Mononuclear cell (primary cell): Measurements from ENCODE around the gene MIER2. TPM values are rescaled to one million over a fixed set of nuclear protein-coding genes. Genes with fewer than 3 reads are reported as not detected.
"Not testable (repeated sequence)": the region's sequence is repeated elsewhere in the genome, so short reads cannot be mapped to it uniquely, and the experiment has no call there.

ENCODE experiments used
- H3K27me3 ChIP-seq: 2 replicates; pipeline ENCODE4 v1.6.0; 2011; ENCODE audit warnings: low read length, control low read depth; ENCODE audit not compliant: insufficient read depth
- H3K4me1 ChIP-seq: 2 replicates; pipeline ENCODE4 v1.5.1; 2011; ENCODE audit warnings: mild to moderate bottlenecking, low read length, control low read depth; ENCODE audit not compliant: insufficient read depth
- H3K4me3 ChIP-seq: 2 replicates; pipeline ENCODE4 v1.5.1; 2011; ENCODE audit warnings: mild to moderate bottlenecking, low read length, moderate library complexity
- H3K9me3 ChIP-seq: 2 replicates; pipeline ENCODE4 v1.5.1; 2011; ENCODE audit warnings: low read depth, mild to moderate bottlenecking, control low read depth, low read length
- total RNA-seq: library from RNA; depleted of rRNA; stranded (reverse); fragments of >200 nt; gene quantifications from one replicate; pipeline ENCODE4 v1.2.3, GENCODE V29; 2012

MIER2 gene
- total RNA-seq, 1 donor: 4.3 TPM

GRCh38 chr19:370641-371330 lies 26.2 kb upstream of the MIER2 start:
- Histone ChIP-seq H3K9me3 (no peaks in the 10 kb centered on the region), H3K27me3 (no peaks in the 10 kb centered on the region), H3K4me1 (no peaks in the 10 kb centered on the region), H3K4me3 (no peak overlapping the region)

GRCh38 chr19:369876-370275 lies 25.3 kb upstream of the MIER2 start:
- H3K27me3 ChIP-seq: no peaks in the 10 kb centered on the region

DNA sequence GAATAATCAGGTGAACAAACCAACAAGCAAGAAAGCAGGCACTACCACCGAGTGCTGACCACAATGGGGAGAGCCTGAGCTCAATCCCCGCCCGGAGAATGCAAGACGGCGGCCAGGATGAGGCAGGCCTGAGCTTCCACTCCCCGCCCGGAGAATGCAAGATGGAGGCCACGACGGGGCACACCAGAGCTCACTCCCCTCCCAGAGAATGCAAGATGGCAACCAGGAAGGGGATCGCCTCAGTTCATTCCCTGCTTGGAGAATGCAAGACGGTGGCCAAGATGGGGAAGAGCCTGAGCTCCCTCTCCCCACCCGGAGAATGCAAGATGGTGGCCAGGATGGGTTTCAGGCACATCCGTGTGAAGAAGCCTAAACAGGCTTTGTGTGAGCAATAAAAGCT lies 24.7 kb upstream of the MIER2 start:
- Histone ChIP-seq H3K9me3 (no peaks in the 10 kb centered on the region), H3K4me3 (no peak overlapping the region), H3K4me1 (no peaks in the 10 kb centered on the region), H3K27me3 (no peaks in the 10 kb centered on the region)

More at GRCh38 chr19:369876-370275, 25.3 kb upstream of the MIER2 start:
- no peaks in the 10 kb centered on the region for H3K4me1 ChIP-seq
- H3K9me3 ChIP-seq: no peaks in the 10 kb centered on the region
- H3K4me3 ChIP-seq: no peak overlapping the region

DNA sequence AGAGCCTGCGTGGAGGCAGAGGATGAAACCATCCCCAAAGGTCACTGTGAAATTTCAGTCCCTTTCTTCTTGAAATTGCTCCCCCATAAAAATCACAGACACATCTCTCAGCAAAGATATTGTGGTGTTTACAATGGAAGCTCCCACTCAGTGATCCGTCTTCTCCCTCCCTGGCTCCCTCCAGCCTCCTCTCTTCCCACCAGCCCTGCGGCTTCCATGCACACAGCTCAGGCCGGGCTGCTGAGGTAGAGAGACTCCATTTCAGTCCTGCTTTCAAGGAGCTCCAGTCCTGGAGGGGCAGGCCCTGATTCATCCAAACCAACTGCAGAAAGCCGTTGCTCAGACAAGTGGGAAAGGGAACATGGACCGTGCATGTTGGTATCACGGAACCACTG lies 24.0 kb upstream of the MIER2 start:
- no peaks in the 10 kb centered on the region for H3K9me3 ChIP-seq
- H3K4me1 ChIP-seq: no peaks in the 10 kb centered on the region
- H3K4me3 ChIP-seq: no peak overlapping the region
- no peaks in the 10 kb centered on the region for H3K27me3 ChIP-seq

DNA sequence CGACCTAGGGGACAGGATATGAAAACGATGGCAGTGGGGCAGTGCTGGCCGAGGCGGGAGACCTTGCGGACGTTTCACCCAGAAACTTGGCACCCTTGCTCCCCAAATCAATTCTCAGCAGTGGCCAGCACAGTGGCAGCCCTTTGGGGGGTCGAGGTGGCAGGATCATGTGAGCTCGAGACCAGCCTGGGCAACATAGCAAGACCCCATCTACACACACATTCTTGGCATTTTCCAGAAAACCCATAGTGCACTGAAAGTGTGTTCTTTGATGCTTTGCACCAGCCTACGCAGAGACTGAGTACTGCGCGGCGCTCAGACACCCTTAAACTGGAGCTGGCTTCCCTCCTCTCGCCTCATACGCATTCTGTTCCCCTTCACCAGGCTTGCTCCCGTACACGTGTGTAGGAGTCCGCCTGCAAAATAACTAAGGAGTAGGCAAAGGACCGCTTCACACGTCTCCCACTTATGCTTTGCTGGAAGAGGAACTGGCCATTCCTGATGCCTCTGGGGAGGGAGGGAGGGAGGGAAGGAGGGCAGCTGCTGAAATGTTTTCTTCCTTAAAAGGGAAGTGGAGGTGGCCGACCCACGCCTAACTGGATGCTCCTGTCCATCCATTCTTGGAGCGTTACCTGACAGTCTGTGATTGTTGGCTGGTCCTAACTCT lies 23.5 kb upstream of the MIER2 start:
- no peaks in the 10 kb centered on the region for H3K27me3 ChIP-seq
- no peaks in the 10 kb centered on the region for H3K9me3 ChIP-seq
- no peaks in the 10 kb centered on the region for H3K4me1 ChIP-seq
- H3K4me3 ChIP-seq: no peak overlapping the region

DNA sequence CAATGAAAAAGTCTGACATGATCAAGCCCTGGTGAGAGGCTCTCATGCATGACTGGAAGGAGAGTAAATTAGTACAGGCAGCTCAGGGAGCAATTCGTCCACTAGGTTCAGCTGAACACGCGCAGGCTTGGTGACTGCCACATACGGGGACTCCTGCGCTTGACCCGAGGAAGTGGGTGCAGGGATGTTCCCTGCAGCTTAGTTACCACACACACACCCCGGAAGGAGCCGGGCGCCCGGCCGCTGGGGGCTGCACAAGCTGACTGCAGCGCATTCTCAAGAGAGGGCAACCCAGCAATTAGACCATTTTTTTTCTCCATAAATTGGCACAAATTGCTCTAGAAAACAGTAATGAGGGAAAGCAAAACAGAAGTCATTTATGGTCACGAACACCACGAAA lies 23.0 kb upstream of the MIER2 start:
- Histone ChIP-seq H3K9me3 (no peaks in the 10 kb centered on the region), H3K4me1 (no peaks in the 10 kb centered on the region)

DNA sequence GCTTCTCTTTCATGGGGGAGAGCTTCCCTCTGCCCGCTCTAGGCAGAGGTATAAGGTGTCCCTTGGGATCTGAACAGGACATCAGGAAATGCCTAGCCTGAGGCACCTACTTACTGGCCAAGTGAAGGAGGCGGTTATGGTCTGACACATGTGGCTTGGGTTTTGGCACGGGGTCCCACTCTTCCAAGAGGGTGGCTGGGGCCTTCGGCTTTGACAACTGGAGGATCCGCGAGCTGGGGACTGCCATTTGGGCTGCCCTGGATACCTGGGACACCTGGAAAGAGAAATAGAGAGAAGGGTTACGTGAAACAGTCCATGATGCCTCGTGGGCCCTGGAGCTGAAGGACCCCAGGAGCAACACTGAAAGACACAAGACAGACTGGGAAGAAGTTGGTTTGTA lies 22.4 kb upstream of the MIER2 start:
- H3K9me3 ChIP-seq: no peaks in the 10 kb centered on the region
- H3K27me3 ChIP-seq: no peaks in the 10 kb centered on the region
- no peaks in the 10 kb centered on the region for H3K4me1 ChIP-seq
- no peak overlapping the region for H3K4me3 ChIP-seq

More for the DNA sequence above, 23.0 kb upstream of the MIER2 start:
- no peak overlapping the region for H3K4me3 ChIP-seq
- H3K27me3 ChIP-seq: no peaks in the 10 kb centered on the region

DNA sequence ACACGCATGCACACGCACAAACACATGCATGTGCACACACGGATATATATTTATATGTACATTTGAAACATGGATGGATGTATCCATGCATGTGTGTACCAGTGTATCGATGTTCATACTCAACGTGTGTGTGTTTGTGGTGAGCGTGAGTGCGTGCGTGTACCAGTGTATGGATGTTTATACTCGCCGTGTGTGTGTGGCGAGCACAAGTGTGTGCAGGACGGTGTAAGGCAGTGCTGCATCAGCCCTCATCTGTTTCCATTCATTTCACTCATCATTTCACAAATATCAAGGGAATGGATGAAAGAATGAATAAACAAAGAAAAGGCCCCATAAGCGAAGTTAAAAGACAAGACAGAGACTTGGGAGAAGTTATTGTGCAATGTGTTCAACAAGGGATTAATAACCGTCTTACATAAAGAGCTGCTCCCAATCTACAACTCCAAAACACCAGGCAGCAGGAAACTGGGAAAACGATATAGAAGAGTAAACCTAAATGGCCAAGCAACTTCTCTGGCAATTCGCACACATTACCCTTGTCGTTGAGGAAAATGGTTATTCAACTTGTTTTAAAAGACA lies 21.7 kb upstream of the MIER2 start:
- H3K4me1 ChIP-seq: no peaks in the 10 kb centered on the region
- no peaks in the 10 kb centered on the region for H3K27me3 ChIP-seq
- H3K9me3 ChIP-seq: no peaks in the 10 kb centered on the region
- no peak overlapping the region for H3K4me3 ChIP-seq

- Histone ChIP-seq H3K4me3 (no peak overlapping the region), H3K9me3 (no peaks in the 10 kb centered on the region), H3K4me1 (no peaks in the 10 kb centered on the region), H3K27me3 (no peaks in the 10 kb centered on the region)
These were observed 20.1 kb upstream of the MIER2 start for GRCh38 chr19:364496-365287.

- Histone ChIP-seq H3K27me3 (no peaks in the 10 kb centered on the region), H3K9me3 (no peaks in the 10 kb centered on the region), H3K4me3 (no peak overlapping the region), H3K4me1 (no peaks in the 10 kb centered on the region)
These were observed 18.1 kb upstream of the MIER2 start for GRCh38 chr19:362683-363082.

GRCh38 chr19:362154-362553 lies 17.6 kb upstream of the MIER2 start:
- H3K4me3 ChIP-seq: no peak overlapping the region
- no peaks in the 10 kb centered on the region for H3K4me1 ChIP-seq
- no peaks in the 10 kb centered on the region for H3K9me3 ChIP-seq

DNA sequence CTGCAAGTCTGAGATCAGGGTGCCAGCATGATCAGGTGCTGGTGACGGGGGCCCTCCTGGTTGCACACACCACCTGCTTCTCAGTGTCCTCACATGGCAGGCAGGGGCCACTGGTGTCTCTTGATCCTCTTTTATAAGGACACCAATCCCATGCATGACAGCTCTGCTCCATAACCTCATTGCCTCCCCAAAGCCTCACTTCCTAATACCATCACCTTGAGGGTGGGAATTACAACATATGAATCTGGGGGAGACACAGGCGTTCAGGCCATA lies 15.0 kb upstream of the MIER2 start:
- no peak overlapping the region for H3K4me3 ChIP-seq
- H3K4me1 ChIP-seq: no peaks in the 10 kb centered on the region
- no peaks in the 10 kb centered on the region for H3K27me3 ChIP-seq
- no peaks in the 10 kb centered on the region for H3K9me3 ChIP-seq

More at GRCh38 chr19:362154-362553, 17.6 kb upstream of the MIER2 start:
- no peaks in the 10 kb centered on the region for H3K27me3 ChIP-seq

- not testable (repeated sequence) for H3K9me3 ChIP-seq, H3K27me3 ChIP-seq, H3K4me3 ChIP-seq, H3K4me1 ChIP-seq
These were observed 10.9 kb upstream of the MIER2 start for GRCh38 chr19:355536-355935.

DNA sequence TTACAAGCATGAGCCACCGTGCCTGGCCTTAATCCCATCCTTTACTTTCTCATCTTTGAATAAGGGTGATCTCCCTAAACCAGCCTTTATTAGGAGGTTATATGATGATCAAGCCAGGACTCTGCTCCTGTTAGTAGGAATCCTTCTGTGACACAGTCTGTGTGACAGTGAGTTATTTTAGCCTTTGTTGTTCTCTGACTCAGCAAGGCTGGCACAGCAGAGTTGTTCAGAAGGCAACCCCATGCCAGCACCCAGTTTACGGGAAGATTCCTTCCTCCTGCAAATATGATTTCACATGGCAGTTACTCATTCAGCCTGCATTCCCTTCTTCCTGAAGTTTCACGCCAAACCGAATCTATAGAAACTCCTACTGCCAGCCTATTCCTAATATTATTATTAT lies 10.5 kb upstream of the MIER2 start:
- no peaks in the 10 kb centered on the region for H3K4me1 ChIP-seq
- H3K4me3 ChIP-seq: no peak overlapping the region
- no peaks in the 10 kb centered on the region for H3K9me3 ChIP-seq
- no peaks in the 10 kb centered on the region for H3K27me3 ChIP-seq

DNA sequence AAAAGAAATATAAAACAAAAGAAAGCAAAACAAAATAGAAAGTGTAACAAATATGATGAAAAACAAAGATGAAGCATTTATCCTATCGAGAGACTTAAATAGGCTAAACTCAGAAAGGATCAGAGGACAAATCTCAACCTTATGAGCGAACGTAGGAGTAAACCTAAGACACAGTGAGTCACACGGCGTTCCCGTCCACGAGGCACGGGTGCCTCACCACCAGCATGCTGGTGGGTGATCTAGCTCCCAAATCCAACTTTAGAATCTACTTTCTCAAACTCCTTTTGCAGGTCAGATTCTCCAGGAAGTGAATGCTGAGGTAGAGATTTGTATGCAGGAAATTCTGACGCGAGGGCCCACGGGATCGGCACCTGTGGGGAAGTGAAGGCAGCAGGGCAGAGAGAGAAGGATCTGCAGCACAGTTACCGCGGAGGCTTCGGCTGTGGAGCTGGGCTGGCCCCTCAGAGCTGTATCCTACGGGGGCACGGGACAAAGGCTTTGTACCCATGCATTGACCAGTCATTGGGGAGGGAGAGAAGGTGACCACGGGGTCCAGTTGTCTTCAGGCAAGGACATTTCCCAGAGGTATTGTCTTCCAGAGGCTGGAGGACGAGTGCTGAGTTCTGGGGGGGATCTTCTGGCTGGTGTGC lies 7.5 kb upstream of the MIER2 start:
- no peaks in the 10 kb centered on the region for H3K9me3 ChIP-seq
- no peaks in the 10 kb centered on the region for H3K4me1 ChIP-seq
- no peaks in the 10 kb centered on the region for H3K27me3 ChIP-seq
- H3K4me3 ChIP-seq: no peak overlapping the region
